ENCODE results near the gene ANKRD63. TPM values are rescaled to one million over a fixed set of nuclear protein-coding genes. Genes with fewer than 3 reads are reported as not detected.

The ANKRD63 gene
- total and polyA plus RNA-seq, 2 donors (not counting 1 experiment from before 2014, with no cell fraction given): 0.25 TPM; not detected in 1

GRCh38 chr15:40310993-40311392, 28.1 kb upstream of the ANKRD63 start:
- Mint-ChIP-seq H3K4me3 (no peak overlapping the region), H3K27me3 (peaks cover 8% of the 10 kb centered on the region), H3K27ac (no peak overlapping the region), H3K9me3 (ENCODE audit: insufficient read depth) (no peaks in the 10 kb centered on the region), H3K4me1 (peaks cover 44% of the 10 kb centered on the region)
- WGBS (ENCODE audit: insufficient coverage): 87% methylated on average over 3 of the region's 3 CpGs
- ATAC-seq (ENCODE audit: low read depth): no peak
- no peak for TF ChIP-seq EZH2 (IDR thresholded peaks at IDR 0.05; ENCODE audit: borderline replicate concordance, insufficient read depth, low read depth, low read length, poor library complexity, severe bottlenecking)
- TF ChIP-seq, protein P1, sequence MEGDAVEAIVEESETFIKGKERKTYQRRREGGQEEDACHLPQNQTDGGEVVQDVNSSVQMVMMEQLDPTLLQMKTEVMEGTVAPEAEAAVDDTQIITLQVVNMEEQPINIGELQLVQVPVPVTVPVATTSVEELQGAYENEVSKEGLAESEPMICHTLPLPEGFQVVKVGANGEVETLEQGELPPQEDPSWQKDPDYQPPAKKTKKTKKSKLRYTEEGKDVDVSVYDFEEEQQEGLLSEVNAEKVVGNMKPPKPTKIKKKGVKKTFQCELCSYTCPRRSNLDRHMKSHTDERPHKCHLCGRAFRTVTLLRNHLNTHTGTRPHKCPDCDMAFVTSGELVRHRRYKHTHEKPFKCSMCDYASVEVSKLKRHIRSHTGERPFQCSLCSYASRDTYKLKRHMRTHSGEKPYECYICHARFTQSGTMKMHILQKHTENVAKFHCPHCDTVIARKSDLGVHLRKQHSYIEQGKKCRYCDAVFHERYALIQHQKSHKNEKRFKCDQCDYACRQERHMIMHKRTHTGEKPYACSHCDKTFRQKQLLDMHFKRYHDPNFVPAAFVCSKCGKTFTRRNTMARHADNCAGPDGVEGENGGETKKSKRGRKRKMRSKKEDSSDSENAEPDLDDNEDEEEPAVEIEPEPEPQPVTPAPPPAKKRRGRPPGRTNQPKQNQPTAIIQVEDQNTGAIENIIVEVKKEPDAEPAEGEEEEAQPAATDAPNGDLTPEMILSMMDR (IDR thresholded peaks at IDR 0.05): no peak
- Histone ChIP-seq H3K9me3 (ENCODE audit: control extremely low read depth in 1 of 3, control insufficient read depth in 2 of 3, insufficient read depth in 1 of 3, low read length in 2 of 3) (no peaks in the 10 kb centered on the region), H3K4me1 (ENCODE audit: control insufficient read depth in 2 of 2, insufficient read depth in 2 of 2, low read length in 2 of 2) (peaks cover 24 to 45% of the 10 kb centered on the region in 2 donors), H3K9ac (ENCODE audit: low read length) (no peak overlapping the region), H4K20me1 (ENCODE audit: control insufficient read depth, insufficient read depth, low read length, poor library complexity, severe bottlenecking) (no peaks in the 10 kb centered on the region), H2AFZ (ENCODE audit: insufficient read depth, low read depth, low read length, poor library complexity, severe bottlenecking) (no peak overlapping the region), H3K27me3 (replicated peaks in 1 of 4; ENCODE audit: control extremely low read depth in 1 of 4, control insufficient read depth in 3 of 4, insufficient read depth in 4 of 4, low read length in 3 of 4) (peaks cover 0 to 5% (median 3%) of the 10 kb centered on the region in 4 experiments), H3K4me3 (ENCODE audit: control extremely low read depth in 1 of 5, extremely low read depth in 1 of 5, insufficient read depth in 1 of 5, low read depth in 2 of 5, low read length in 4 of 5) (no peak overlapping the region), H3K36me3 (replicated peaks in 1 of 2; ENCODE audit: control extremely low read depth in 1 of 2, control insufficient read depth in 1 of 2, extremely low read depth in 1 of 2, insufficient read depth in 2 of 2, low read length in 1 of 2) (no peaks in the 10 kb centered on the region), H3K4me2 (replicated peaks; ENCODE audit: low read depth, low read length, poor library complexity, severe bottlenecking) (no peak overlapping the region), H3K27ac (ENCODE audit: low read length in 2 of 2) (no peak overlapping the region), H3K79me2 (ENCODE audit: control insufficient read depth, insufficient read depth, low read length) (peaks cover 24% of the 10 kb centered on the region)
- DNase-seq: no peak
- intact Hi-C loops (cut with micrococcal nuclease): loop anchor here (1.0 kb wide), 1 partner anchor 32 kb away; no protein-coding TSS in a partner anchor
- POLR2A ChIA-PET: interaction anchor here (0.6 to 1.5 kb wide), 2 partner anchors 28 to 204 kb away, joined by 3 to 4 read pairs; no protein-coding TSS in a partner anchor
- CTCF ChIA-PET: interaction anchor here (1.5 to 14.9 kb wide), 11 partner anchors 10 to 95 kb away, joined by 4 to 227 read pairs (median 23); partner anchors contain the start of genes ANKRD63, CCDC9B, INAFM2 and IVD

All from B cell (primary cell).